Measurements from ENCODE around the gene AQP3.

DNA sequence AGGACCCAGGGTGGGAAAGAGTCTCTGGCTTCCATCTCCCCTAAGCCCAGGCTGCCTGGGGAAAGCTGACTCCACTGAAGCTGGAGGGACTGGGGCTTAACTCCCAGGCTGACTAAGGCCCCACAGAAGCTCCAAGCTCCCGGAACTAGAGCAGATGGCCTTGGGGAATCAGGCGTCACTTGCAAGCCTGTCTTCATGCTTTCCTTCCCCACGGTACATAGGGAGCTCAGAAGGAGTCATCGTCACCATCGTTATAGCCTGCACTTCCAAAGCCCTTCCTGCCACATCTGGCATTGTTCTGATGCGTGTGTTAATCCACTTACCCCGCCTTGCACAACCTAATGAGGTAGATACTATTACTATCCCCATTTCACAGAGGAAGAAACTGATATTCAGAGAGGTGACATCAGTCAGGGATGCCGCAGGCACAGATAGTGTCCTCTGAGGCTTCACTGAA, 11.5 kb downstream of the AQP3 start:
- no peak for TF ChIP-seq ARNT (IDR thresholded peaks at IDR 0.05)
- no peak for TF ChIP-seq HDGF (IDR thresholded peaks at IDR 0.05; ENCODE audit: borderline replicate concordance)
- no peak for TF ChIP-seq BHLHE40 (IDR thresholded peaks at IDR 0.05; ENCODE audit: borderline replicate concordance)
- TF ChIP-seq FOXM1 (IDR thresholded peaks at IDR 0.05; ENCODE audit: borderline replicate concordance): no peak
- TF ChIP-seq, protein P1, sequence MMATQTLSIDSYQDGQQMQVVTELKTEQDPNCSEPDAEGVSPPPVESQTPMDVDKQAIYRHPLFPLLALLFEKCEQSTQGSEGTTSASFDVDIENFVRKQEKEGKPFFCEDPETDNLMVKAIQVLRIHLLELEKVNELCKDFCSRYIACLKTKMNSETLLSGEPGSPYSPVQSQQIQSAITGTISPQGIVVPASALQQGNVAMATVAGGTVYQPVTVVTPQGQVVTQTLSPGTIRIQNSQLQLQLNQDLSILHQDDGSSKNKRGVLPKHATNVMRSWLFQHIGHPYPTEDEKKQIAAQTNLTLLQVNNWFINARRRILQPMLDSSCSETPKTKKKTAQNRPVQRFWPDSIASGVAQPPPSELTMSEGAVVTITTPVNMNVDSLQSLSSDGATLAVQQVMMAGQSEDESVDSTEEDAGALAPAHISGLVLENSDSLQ (IDR thresholded peaks at IDR 0.05): no peak
- TF ChIP-seq SP1 (IDR thresholded peaks at IDR 0.05): no peak
- TF ChIP-seq NFRKB (IDR thresholded peaks at IDR 0.05): no peak
- TF ChIP-seq SUZ12 (IDR thresholded peaks at IDR 0.05): no peak
- no peak for TF ChIP-seq FOXA1 (IDR thresholded peaks at IDR 0.05)
